Testis (tissue), 3 donors: ENCODE measurements around the gene CD226. TPM values are rescaled to one million over a fixed set of nuclear protein-coding genes. Genes with fewer than 3 reads are reported as not detected.

Experiments used
- DNase-seq: peaks from one replicate; pipeline ENCODE4 v3.0.0-alpha.2; 2019
- H3K27ac ChIP-seq, 2 donors: fragments of 200-600 bp; sonication (generic); one replicate each; pipeline ENCODE4 v1.5.1; 2019
- H3K27me3 ChIP-seq: fragments of 200-600 bp; sonication (generic); one replicate; pipeline ENCODE4 v1.5.1; 2019
- H3K36me3 ChIP-seq: fragments of 200-600 bp; sonication (generic); one replicate; pipeline ENCODE4 v1.5.1; 2017; ENCODE audit warnings: low read depth; ENCODE audit errors: missing control alignments
- H3K4me1 ChIP-seq: fragments of 200-600 bp; sonication (generic); one replicate; pipeline ENCODE4 v1.5.1; 2019
- H3K4me3 ChIP-seq, 2 donors: fragments of 200-600 bp; sonication (generic); one replicate each; pipeline ENCODE4 v1.5.1; 2017 to 2019
- H3K9me3 ChIP-seq: fragments of 200-600 bp; sonication (generic); one replicate; pipeline ENCODE4 v1.5.1; 2017
- CTCF ChIP-seq, 3 experiments: fragments of 450-650 bp in 2 of 3; fragments of 200-600 bp in 1 of 3; sonication (generic) in 1 of 3; IDR thresholded peaks; one replicate each; pipeline ENCODE4 v1.5.1; 2016 to 2019; ENCODE audit warnings: antibody characterized with exemption in 3 of 3, mild to moderate bottlenecking in 2 of 3, moderate library complexity in 1 of 3
- POLR2A ChIP-seq: fragments of 450-650 bp; IDR thresholded peaks from one replicate; pipeline ENCODE4 v1.6.1; 2017; ENCODE audit warnings: antibody characterized with exemption, mild to moderate bottlenecking, moderate library complexity
- WGBS, 2 donors: methylation state at CpG; one replicate each; pipeline ENCODE4 v1.1.5; 2018; 5-methylcytosine and 5-hydroxymethylcytosine counted together
- intact Hi-C: fragments of 100-400 bp; cut with DNase I; formaldehyde crosslinking; loops from one replicate; pipeline ENCODE4 v1.15.1; 2023; ENCODE audit warnings: low total_unique reads
- polyA plus RNA-seq: library from polyadenylated mRNA; stranded (reverse); fragments of 350-450 nt; fragmentation: Illumina TruSeq; extraction: RNeasy Lipid Tissue Mini Kit (QIAGEN cat#74804); gene quantifications from one replicate; pipeline ENCODE4 v1.2.3, GENCODE V29; 2014; ENCODE audit warnings: low read depth, low replicate concordance; ENCODE audit not compliant: insufficient read depth
- total RNA-seq, 2 donors: library from RNA; depleted of rRNA; stranded (reverse); fragments of >200 nt; gene quantifications; one replicate each; pipeline ENCODE4 v1.2.3, GENCODE V29; 2016

Gene CD226
- total and polyA plus RNA-seq, 3 donors from 2014 or later, result 2.6 to 3.0 (median 2.9) TPM

GRCh38 chr18:69813559-69813958, 134.1 kb downstream of the CD226 start:
- Histone ChIP-seq H3K4me3 (no peak overlapping the region), H3K9me3 (no peaks in the 10 kb centered on the region), H3K4me1 (no peaks in the 10 kb centered on the region), H3K27ac (no peak overlapping the region), H3K36me3 (no peaks in the 10 kb centered on the region), H3K27me3 (no peaks in the 10 kb centered on the region)
- WGBS, 2 donors, result 92 to 97% methylated on average over 1 of the region's 1 CpG
- intact Hi-C loops, result no loop called here
- DNase-seq, result no peak
- TF ChIP-seq POLR2A, result no peak
- TF ChIP-seq CTCF (IDR thresholded peaks at IDR 0.05), result no peak

GRCh38 chr18:69808399-69808798, 139.3 kb downstream of the CD226 start:
- no peaks in the 10 kb centered on the region for H3K27me3 ChIP-seq
- H3K27ac ChIP-seq, result no peak overlapping the region
- no peaks in the 10 kb centered on the region for H3K9me3 ChIP-seq
- H3K4me3 ChIP-seq, result no peak overlapping the region
- no peaks in the 10 kb centered on the region for H3K4me1 ChIP-seq
- 79 to 80% methylated on average over 2 of the region's 2 CpGs for WGBS, 2 donors
- TF ChIP-seq POLR2A (no peak), CTCF (IDR thresholded peaks at IDR 0.05) (no peak)
- DNase-seq, result no peak
- intact Hi-C loops, result no loop called here
- no peaks in the 10 kb centered on the region for H3K36me3 ChIP-seq

GRCh38 chr18:69804776-69805501, 142.7 kb downstream of the CD226 start:
- H3K4me3 ChIP-seq, result no peak overlapping the region
- H3K36me3 ChIP-seq, result no peaks in the 10 kb centered on the region
- no peaks in the 10 kb centered on the region for H3K4me1 ChIP-seq
- H3K9me3 ChIP-seq, result no peaks in the 10 kb centered on the region
- intact Hi-C loops, result no loop called here
- TF ChIP-seq POLR2A (no peak), CTCF (IDR thresholded peaks at IDR 0.05) (no peak)
- 79 to 85% methylated on average over 5 of the region's 5 CpGs for WGBS, 2 donors
- DNase-seq, result no peak
- no peak overlapping the region for H3K27ac ChIP-seq
- no peaks in the 10 kb centered on the region for H3K27me3 ChIP-seq
